Karpas-422 (cell line): ENCODE measurements around the gene AGBL2. TPM values are rescaled to one million over a fixed set of nuclear protein-coding genes. Genes with fewer than 3 reads are reported as not detected.
A peak's percentile ranks its signal among the peaks of the same experiment; 100 is the strongest.

Experiments
- DNase-seq: peaks from one replicate; pipeline ENCODE4 v3.0.0-alpha.2; 2015
- H2AFZ ChIP-seq: fragments of 200-600 bp; sonication (generic); 2 replicates; pipeline ENCODE4 v1.6.1; 2014; ENCODE audit warnings: antibody characterized with exemption, low read length, mixed read lengths
- H3K27ac ChIP-seq: fragments of 200-600 bp; sonication (generic); 2 replicates; pipeline ENCODE4 v1.5.1; 2014; ENCODE audit warnings: mild to moderate bottlenecking, low read length, moderate library complexity
- H3K27me3 ChIP-seq: fragments of 200-600 bp; sonication (generic); 2 replicates; pipeline ENCODE4 v1.6.1; 2014; ENCODE audit warnings: low read length, mixed read lengths
- H3K36me3 ChIP-seq: fragments of 200-600 bp; sonication (generic); 2 replicates; pipeline ENCODE4 v1.6.1; 2014; ENCODE audit warnings: low read length, mixed read lengths; ENCODE audit not compliant: insufficient read depth
- H3K4me1 ChIP-seq: fragments of 200-600 bp; sonication (generic); 2 replicates; pipeline ENCODE4 v1.6.1; 2014; ENCODE audit warnings: mild to moderate bottlenecking, low read length, mixed read lengths
- H3K4me2 ChIP-seq: fragments of 200-600 bp; sonication (generic); 2 replicates; pipeline ENCODE4 v1.6.1; 2014; ENCODE audit warnings: low read length, low read depth, mild to moderate bottlenecking; ENCODE audit not compliant: poor library complexity, severe bottlenecking
- H3K4me3 ChIP-seq: fragments of 200-600 bp; sonication (generic); 2 replicates; pipeline ENCODE4 v1.5.1; 2014; ENCODE audit warnings: mild to moderate bottlenecking, antibody characterized with exemption, low read length, mixed read lengths
- H3K79me2 ChIP-seq: fragments of 200-600 bp; sonication (generic); 2 replicates; pipeline ENCODE4 v1.6.1; 2014; ENCODE audit warnings: mild to moderate bottlenecking, low read length, mixed read lengths
- H3K9ac ChIP-seq: fragments of 200-600 bp; sonication (generic); 2 replicates; pipeline ENCODE4 v1.6.0; 2014; ENCODE audit warnings: low read length
- H3K9me2 ChIP-seq: fragments of 200-600 bp; sonication (generic), shearing (Covaris generic); replicated peaks from 2 replicates; pipeline ENCODE4 v1.6.0; 2014; ENCODE audit warnings: mild to moderate bottlenecking, low read length, moderate library complexity; ENCODE audit not compliant: insufficient read depth
- H3K9me3 ChIP-seq: fragments of 300-700, 200-600 bp; sonication (generic); 2 replicates; pipeline ENCODE4 v1.6.1; 2014; ENCODE audit warnings: low read length, mixed read lengths
- H4K20me1 ChIP-seq: fragments of 200-600 bp; sonication (generic); 2 replicates; pipeline ENCODE4 v1.6.1; 2014; ENCODE audit warnings: mild to moderate bottlenecking, antibody characterized with exemption, low read length, low read depth; ENCODE audit not compliant: insufficient read depth
- total RNA-seq: library from RNA; depleted of rRNA; stranded (reverse); fragments of >200 nt; shearing (Covaris generic); gene quantifications from 2 replicates; pipeline ENCODE4 v1.2.3, GENCODE V29; 2014; ENCODE audit warnings: low replicate concordance

Gene AGBL2
- total RNA-seq, 1 experiment from 2014 or later, result 14.9 TPM

DNA sequence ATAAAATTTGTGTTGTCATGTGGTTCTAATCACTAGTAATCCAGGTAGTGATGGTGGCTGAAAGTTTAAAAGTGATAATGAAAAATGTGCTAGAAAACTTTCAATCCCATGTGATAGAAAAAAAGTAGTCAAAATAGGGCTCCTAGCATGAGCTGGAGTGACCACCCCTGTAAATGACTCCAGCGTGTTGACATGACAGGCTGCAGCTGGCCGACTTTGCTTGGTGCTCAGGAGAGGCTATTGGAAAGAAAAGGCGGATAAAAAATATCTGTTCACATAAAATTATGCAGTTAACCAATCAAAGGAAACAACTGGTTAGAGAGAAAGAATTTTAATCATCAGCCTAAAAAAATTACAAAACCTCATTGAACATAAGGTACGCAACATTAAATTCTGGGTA is 55.9 kb downstream of the AGBL2 start:
- no peaks in the 10 kb centered on the region for H3K79me2 ChIP-seq
- H2AFZ ChIP-seq, result no peak overlapping the region
- no peaks in the 10 kb centered on the region for H3K36me3 ChIP-seq
- H3K27ac ChIP-seq, result no peak overlapping the region
- no peaks in the 10 kb centered on the region for H3K9me3 ChIP-seq
- no peaks in the 10 kb centered on the region for H3K4me1 ChIP-seq
- H3K27me3 ChIP-seq, result no peaks in the 10 kb centered on the region
- no peak overlapping the region for H3K9ac ChIP-seq
- DNase-seq, result no peak
- H3K9me2 ChIP-seq, result no peaks in the 10 kb centered on the region
- H4K20me1 ChIP-seq, result no peaks in the 10 kb centered on the region
- no peak overlapping the region for H3K4me2 ChIP-seq
- no peak overlapping the region for H3K4me3 ChIP-seq

DNA sequence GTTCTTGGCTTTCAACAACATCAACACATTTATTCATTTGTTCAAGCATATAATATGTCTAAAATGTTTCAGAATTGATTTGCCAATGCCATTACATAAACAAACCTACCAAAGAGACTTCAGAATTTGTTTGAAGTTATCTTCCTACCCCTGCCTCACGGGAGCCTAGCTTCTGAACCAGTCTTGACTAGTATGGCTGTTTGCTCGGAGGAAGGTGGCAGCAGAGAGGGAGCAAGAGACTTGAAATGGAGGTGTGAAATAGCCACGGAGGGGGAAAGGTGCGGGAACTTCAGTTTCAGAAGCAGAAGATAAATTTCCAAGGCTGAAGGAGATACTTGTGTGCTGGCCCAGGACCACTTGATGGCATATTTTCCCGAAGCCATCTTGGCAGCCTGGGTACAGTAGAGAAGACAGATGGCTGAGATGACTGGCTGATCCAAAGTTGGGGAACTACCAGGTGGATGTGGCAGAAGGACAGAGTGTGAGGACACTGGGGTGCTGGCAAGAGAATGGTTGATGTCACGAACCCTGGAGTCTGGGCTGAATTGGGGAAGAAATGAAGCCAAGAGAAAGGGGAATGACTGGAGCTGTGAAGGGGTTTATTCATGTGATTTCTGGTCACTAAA is 58.8 kb downstream of the AGBL2 start:
- Histone ChIP-seq H3K36me3 (no peaks in the 10 kb centered on the region), H4K20me1 (no peaks in the 10 kb centered on the region), H2AFZ (no peak overlapping the region), H3K4me2 (no peak overlapping the region), H3K9me2 (no peaks in the 10 kb centered on the region), H3K4me3 (no peak overlapping the region), H3K27ac (no peak overlapping the region), H3K79me2 (no peaks in the 10 kb centered on the region), H3K9me3 (peaks cover 6% of the 10 kb centered on the region; the same call in 1 of the 2 replicates), H3K4me1 (no peaks in the 10 kb centered on the region), H3K9ac (no peak overlapping the region), H3K27me3 (no peaks in the 10 kb centered on the region)
- no peak for DNase-seq

DNA sequence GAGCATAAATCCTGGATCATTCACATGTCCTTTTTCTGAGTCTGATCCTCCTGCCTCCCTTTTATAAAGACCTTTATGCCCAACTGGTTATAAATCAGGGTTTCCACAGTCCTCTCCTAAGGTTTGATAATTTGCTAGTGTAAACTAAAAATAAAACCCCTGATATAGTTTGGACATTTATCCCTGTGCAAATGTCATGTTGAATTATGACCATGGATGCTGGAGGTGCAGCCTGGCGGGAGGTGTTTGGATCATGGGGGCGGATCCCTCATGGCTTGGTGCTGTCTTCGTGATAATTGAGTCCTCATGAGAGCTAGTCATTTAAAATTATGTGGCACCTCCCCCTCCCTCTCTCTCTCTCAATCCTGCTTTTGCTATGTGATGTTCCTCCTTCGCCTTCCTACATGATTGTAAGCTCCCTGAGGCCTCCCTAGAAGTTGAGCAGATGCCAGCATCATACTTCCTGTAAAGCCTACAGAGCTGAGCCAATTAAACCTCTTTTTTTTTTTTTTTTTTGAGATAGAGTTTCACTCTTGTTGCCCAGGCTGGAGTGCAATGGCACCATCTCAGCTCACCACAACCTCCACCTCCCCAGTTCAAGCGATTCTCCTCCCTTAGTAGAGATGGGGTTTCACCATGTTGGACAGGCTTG is 63.2 kb downstream of the AGBL2 start:
- H3K9me3 ChIP-seq, result peaks cover 6% of the 10 kb centered on the region; the same call in 1 of the 2 replicates
- H3K9me2 ChIP-seq, result no peaks in the 10 kb centered on the region
- no peak overlapping the region for H3K27ac ChIP-seq
- no peaks in the 10 kb centered on the region for H3K79me2 ChIP-seq
- no peaks in the 10 kb centered on the region for H3K27me3 ChIP-seq
- H3K36me3 ChIP-seq, result no peaks in the 10 kb centered on the region
- H3K4me1 ChIP-seq, result no peaks in the 10 kb centered on the region
- no peak overlapping the region for H3K4me3 ChIP-seq
- no peak overlapping the region for H2AFZ ChIP-seq
- no peaks in the 10 kb centered on the region for H4K20me1 ChIP-seq
- no peak overlapping the region for H3K9ac ChIP-seq
- DNase-seq, result no peak
- no peak overlapping the region for H3K4me2 ChIP-seq

DNA sequence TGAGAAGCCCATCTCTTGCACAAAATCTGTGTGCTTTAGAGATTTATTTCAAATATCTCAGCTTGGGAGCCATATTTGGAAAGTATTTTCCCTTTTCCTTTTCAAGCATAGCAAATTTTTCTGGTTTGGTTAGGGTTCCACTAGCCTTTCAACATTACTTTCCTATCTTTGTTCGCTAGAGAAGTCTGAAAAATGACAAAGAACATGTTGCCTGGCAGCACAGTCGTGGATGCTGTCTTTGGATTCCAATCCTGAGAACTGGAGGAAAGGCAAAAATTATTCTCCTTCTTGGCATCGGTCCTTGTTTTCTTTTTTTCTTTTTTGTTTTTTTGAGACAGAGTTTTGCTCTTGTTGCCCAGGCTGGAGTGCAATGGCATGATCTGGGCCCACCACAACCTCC is 65.9 kb downstream of the AGBL2 start:
- DNase-seq, result no peak
- no peak overlapping the region for H3K4me2 ChIP-seq
- H3K36me3 ChIP-seq, result no peaks in the 10 kb centered on the region
- no peaks in the 10 kb centered on the region for H3K27me3 ChIP-seq
- H3K9me2 ChIP-seq, result no peaks in the 10 kb centered on the region
- no peaks in the 10 kb centered on the region for H4K20me1 ChIP-seq
- no peak overlapping the region for H3K9ac ChIP-seq
- H3K4me3 ChIP-seq, result no peak overlapping the region
- no peak overlapping the region for H2AFZ ChIP-seq
- no peaks in the 10 kb centered on the region for H3K79me2 ChIP-seq
- H3K4me1 ChIP-seq, result no peaks in the 10 kb centered on the region
- H3K27ac ChIP-seq, result no peak overlapping the region
- H3K9me3 ChIP-seq, result peaks cover 6% of the 10 kb centered on the region; the same call in 1 of the 2 replicates

DNA sequence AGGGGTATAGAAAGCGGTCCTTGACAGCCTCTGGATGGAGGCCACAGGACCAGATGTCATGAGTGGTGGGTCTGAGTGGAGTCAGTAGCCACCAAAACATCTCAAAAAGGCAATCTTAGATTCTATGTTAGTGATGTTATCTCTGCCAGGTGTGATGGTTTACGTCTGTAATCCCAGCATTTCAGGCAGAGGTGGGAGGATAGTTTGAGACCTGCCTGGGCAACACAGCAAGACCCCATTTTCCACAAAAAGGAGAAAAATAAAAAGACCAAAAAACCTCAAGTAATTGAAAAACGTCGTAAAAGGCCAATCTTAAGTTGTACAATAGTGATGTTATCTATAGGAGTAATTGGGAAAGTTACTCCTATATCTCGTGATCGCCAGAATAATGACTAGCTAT is 69.2 kb downstream of the AGBL2 start:
- Histone ChIP-seq H4K20me1 (no peaks in the 10 kb centered on the region), H3K9me2 (no peaks in the 10 kb centered on the region), H3K9me3 (no peaks in the 10 kb centered on the region), H3K36me3 (no peaks in the 10 kb centered on the region), H3K4me3 (no peak overlapping the region), H3K27ac (no peak overlapping the region), H3K4me1 (peaks cover 13% of the 10 kb centered on the region), H3K79me2 (peaks cover 13% of the 10 kb centered on the region), H2AFZ (no peak overlapping the region), H3K9ac (no peak overlapping the region), H3K27me3 (no peaks in the 10 kb centered on the region), H3K4me2 (no peak overlapping the region)
- no peak for DNase-seq

DNA sequence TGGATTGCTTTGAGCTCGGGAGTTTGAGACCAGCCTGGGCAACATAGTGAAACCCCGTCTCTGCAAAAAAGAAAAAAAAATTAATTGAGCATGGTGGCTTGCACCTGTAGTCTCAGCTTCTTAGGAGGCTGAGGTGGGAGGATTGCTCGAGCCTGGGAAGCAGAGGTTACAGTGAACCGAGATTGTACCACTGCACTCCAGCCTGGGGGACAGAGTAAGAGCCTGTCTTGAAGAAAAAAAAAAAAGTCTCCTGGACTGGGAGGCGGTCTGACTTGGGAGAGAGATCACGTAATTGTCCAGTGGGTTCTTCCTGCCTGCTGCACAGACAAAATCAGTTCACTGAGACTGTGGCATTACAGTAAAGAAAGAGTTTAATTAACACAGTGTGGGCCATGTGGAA is 69.7 kb downstream of the AGBL2 start:
- Histone ChIP-seq H3K79me2 (peaks cover 18% of the 10 kb centered on the region), H3K4me1 (peaks cover 19% of the 10 kb centered on the region), H3K27me3 (no peaks in the 10 kb centered on the region), H3K9me3 (no peaks in the 10 kb centered on the region), H4K20me1 (no peaks in the 10 kb centered on the region), H2AFZ (no peak overlapping the region), H3K4me2 (no peak overlapping the region), H3K9me2 (no peaks in the 10 kb centered on the region), H3K27ac (no peak overlapping the region), H3K36me3 (no peaks in the 10 kb centered on the region), H3K9ac (no peak overlapping the region), H3K4me3 (no peak overlapping the region)
- DNase-seq, result no peak

DNA sequence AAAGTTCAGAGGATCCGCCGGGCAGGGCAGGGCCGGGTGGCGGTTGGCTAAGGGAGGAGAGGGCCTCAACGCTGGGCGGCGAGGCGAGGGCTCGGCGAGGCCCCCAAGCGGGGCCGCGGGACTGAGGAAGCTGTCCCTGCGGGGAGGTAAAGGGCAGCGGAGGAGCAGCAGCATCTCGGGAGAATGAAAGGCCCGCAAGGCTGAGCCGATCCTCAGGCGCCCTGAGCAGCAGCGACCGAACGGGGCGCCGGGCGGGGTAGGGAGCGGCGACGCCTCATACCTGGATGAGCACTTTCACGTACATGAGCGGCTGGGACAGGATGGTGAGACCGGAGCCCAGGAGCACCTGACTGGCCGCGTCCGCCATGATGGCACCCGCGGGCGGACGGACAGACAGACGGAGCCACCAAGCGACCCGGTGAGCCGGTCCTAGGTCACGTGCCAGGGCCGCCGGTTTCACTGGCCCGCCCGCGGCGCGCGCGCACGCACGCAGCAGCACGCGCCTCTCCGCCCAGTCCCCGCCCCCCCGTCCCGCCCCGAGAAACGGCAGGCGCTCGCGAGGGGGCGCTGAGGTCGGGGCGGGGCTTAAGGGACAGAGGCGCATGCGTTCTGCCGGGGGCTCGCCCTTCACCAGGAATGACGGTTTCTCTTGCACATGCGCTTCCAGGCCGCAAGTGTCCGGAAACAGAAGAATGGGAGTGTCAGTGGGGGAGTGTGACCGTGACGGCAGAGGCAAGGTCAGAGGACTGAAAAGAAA is 72.9 kb downstream of the AGBL2 start, which contains the start of gene MTCH2:
Gene MTCH2 (minus strand): TSS at position 461 of the 757 bp plus-strand sequence. CDS start 94 bp downstream, at position 367.
- Histone ChIP-seq H3K4me3 (peak within 1 kb of the TSS; percentile 84), H3K36me3 (peaks cover 19% of the 10 kb centered on the region), H3K9me3 (no peaks in the 10 kb centered on the region), H3K9ac (peak within 1 kb of the TSS; percentile 86), H3K27me3 (no peaks in the 10 kb centered on the region), H4K20me1 (no peaks in the 10 kb centered on the region), H3K4me2 (peak within 1 kb of the TSS; percentile 87), H3K79me2 (peaks cover 44% of the 10 kb centered on the region), H3K27ac (peak within 1 kb of the TSS; percentile 69), H2AFZ (peak within 1 kb of the TSS; percentile 58; the same call in 1 of the 2 replicates), H3K9me2 (no peaks in the 10 kb centered on the region), H3K4me1 (peaks cover 19% of the 10 kb centered on the region)
- peak; percentile 99 for DNase-seq

DNA sequence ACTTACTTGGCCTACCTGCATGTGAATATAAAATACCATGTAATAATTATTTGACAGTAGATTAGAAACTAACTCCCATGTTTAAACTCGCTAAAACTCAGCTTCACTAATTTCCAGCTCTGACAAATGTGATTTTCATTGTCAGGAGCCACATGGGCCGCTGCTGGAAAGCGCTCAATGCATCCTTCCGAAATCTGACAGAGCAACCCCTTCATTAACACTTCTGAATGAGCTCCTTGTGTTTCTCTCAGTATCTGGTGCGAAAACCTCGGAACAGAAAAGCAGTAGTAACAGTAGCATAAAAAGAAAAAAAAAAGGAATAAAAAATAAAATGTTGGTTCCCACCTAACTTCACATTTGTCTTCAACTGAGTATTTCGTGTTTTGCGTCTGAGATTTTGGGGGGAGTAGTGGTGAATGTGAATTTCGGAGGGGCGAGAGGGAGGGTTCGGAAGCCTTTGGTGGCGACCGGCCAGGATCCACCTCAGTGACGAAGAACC is 73.5 kb downstream of the AGBL2 start:
- H2AFZ ChIP-seq, result peak overlapping the region; percentile 35; the same call in 1 of the 2 replicates

More for the DNA sequence above, 73.5 kb downstream of the AGBL2 start:
- Histone ChIP-seq H3K27ac (peak overlapping the region; percentile 68), H3K36me3 (peaks cover 23% of the 10 kb centered on the region), H3K4me3 (peak overlapping the region; percentile 84), H3K9me2 (no peaks in the 10 kb centered on the region), H3K9ac (peak overlapping the region; percentile 86), H3K4me2 (peak overlapping the region; percentile 87), H3K79me2 (peaks cover 46% of the 10 kb centered on the region), H3K9me3 (no peaks in the 10 kb centered on the region), H3K4me1 (peaks cover 19% of the 10 kb centered on the region), H4K20me1 (no peaks in the 10 kb centered on the region), H3K27me3 (no peaks in the 10 kb centered on the region)
- peak; percentile 56 for DNase-seq
